HCT116 (cell line): ENCODE results near the gene TTC24. TPM values are rescaled to one million over a fixed set of nuclear protein-coding genes. Genes with fewer than 3 reads are reported as not detected.
A peak's percentile ranks its signal among the peaks of the same experiment; 100 is the strongest.

Experiments used
- ATAC-seq: fragments of 200-7000 bp; cut with Tn5 transposase; 2 replicates; pipeline ENCODE4 v1.9.1; 2020; ENCODE audit warnings: mild to moderate bottlenecking, moderate library complexity
- BruUV-seq: library from RNA; stranded (reverse); fragments of 400-500 nt; replicated peaks from 2 replicates; lab custom pipeline; 2021; lab: Mats Ljungman, UMichigan
- CTCF ChIA-PET: fragments of 300-600 bp; sonication (Branson Sonifier 250); formaldehyde crosslinking; loops from one replicate; lab custom pipeline; 2021; ENCODE audit warnings: antibody characterized with exemption; lab: Charles Lee
- POLR2A ChIA-PET: fragments of 300-600, 350-600 bp; sonication (Branson Sonifier 250); formaldehyde crosslinking; loops from one replicate; lab custom pipeline; 2021; ENCODE audit warnings: antibody characterized with exemption; lab: Charles Lee
- RAD21 ChIA-PET, 2 experiments: fragments of 300-600 bp; sonication (Branson Sonifier 250); formaldehyde crosslinking; loops; one replicate each; lab custom pipeline; 2023; ENCODE audit warnings: low total read pairs in 2 of 2; ENCODE audit not compliant: uncharacterized antibody in 2 of 2, unreplicated experiment in 2 of 2, low non-redundant PET in 1 of 2; lab: Charles Lee
- DNase-seq: peaks from one replicate; pipeline ENCODE4 v3.0.0-alpha.2; 2010; ENCODE audit warnings: low read depth, low spot score
- H2AFZ ChIP-seq: fragments of 200-600 bp; shearing (Covaris generic), sonication (generic); 2 replicates; pipeline ENCODE4 v1.6.1; 2017; ENCODE audit warnings: low read depth, mixed run types, mixed read lengths, antibody characterized with exemption, low read length; ENCODE audit not compliant: poor library complexity, severe bottlenecking
- H3K27ac ChIP-seq: 2 replicates; pipeline ENCODE4 v1.5.1; 2012; ENCODE audit warnings: low read depth, low read length
- H3K27me3 ChIP-seq: fragments of 200-600 bp; sonication (generic); 2 replicates; pipeline ENCODE4 v1.6.1; 2016; ENCODE audit warnings: mixed run types, low read length, mixed read lengths; ENCODE audit not compliant: insufficient read depth
- H3K36me3 ChIP-seq, 2 experiments: fragments of 200-500 bp in 1 of 2; fragments of 200-600 bp in 1 of 2; sonication (Bioruptor generic) in 1 of 2; sonication (generic) in 1 of 2; 2 replicates each; pipeline versions ENCODE4 v1.5.1 to v1.6.1; 2014 to 2016; ENCODE audit warnings: low read length in 2 of 2, inconsistent platforms in 1 of 2, mixed read lengths in 1 of 2, mixed run types in 1 of 2; ENCODE audit not compliant: insufficient read depth in 2 of 2, control insufficient read depth in 1 of 2
- H3K4me1 ChIP-seq, 2 experiments: fragments of 200-600 bp in 1 of 2; sonication (generic) in 1 of 2; 2 replicates each; pipeline versions ENCODE4 v1.5.1 to v1.6.1; 2012 to 2017; ENCODE audit warnings: low read length in 2 of 2, inconsistent platforms in 1 of 2, mild to moderate bottlenecking in 1 of 2, mixed read lengths in 1 of 2, mixed run types in 1 of 2, moderate library complexity in 1 of 2; ENCODE audit not compliant: insufficient read depth in 2 of 2, control insufficient read depth in 1 of 2
- H3K4me2 ChIP-seq: fragments of 200-600 bp; sonication (generic); 2 replicates; pipeline ENCODE4 v1.6.1; 2017; ENCODE audit warnings: mixed run types, low read length, mixed read lengths
- H3K4me3 ChIP-seq, 2 experiments: fragments of 200-600 bp in 1 of 2; sonication (generic) in 1 of 2; replicated peaks in 1 of 2; 2 replicates each; pipeline ENCODE4 v1.5.1; 2011 to 2016; ENCODE audit warnings: low read length in 2 of 2, control low read depth in 1 of 2, low read depth in 1 of 2, mild to moderate bottlenecking in 1 of 2, mixed read lengths in 1 of 2, mixed run types in 1 of 2
- H3K79me2 ChIP-seq: fragments of 200-600 bp; sonication (generic); 2 replicates; pipeline ENCODE4 v1.6.1; 2017; ENCODE audit warnings: mild to moderate bottlenecking, mixed run types, low read length, moderate library complexity, mixed read lengths; ENCODE audit not compliant: insufficient read depth
- H3K9ac ChIP-seq: fragments of 200-600 bp; sonication (generic); 2 replicates; pipeline ENCODE4 v1.6.1; 2016; ENCODE audit warnings: low read length, mixed read lengths
- H3K9me2 ChIP-seq: fragments of 200-600 bp; sonication (generic), shearing (Covaris generic); 2 replicates; pipeline ENCODE4 v1.6.1; 2017; ENCODE audit warnings: mixed run types, mild to moderate bottlenecking, moderate library complexity; ENCODE audit not compliant: insufficient read depth
- H3K9me3 ChIP-seq, 2 experiments: fragments of 200-500 bp in 1 of 2; fragments of 200-600 bp in 1 of 2; sonication (Bioruptor generic) in 1 of 2; sonication (generic) in 1 of 2; 2 replicates each; pipeline ENCODE4 v1.6.1; 2014 to 2017; ENCODE audit warnings: low read length in 2 of 2, mixed read lengths in 2 of 2, inconsistent platforms in 1 of 2, low read depth in 1 of 2, mild to moderate bottlenecking in 1 of 2, mixed run types in 1 of 2, moderate library complexity in 1 of 2; ENCODE audit not compliant: control insufficient read depth in 1 of 2, insufficient read depth in 1 of 2
- H4K20me1 ChIP-seq: fragments of 200-600 bp; sonication (generic), shearing (Covaris generic); 2 replicates; pipeline ENCODE4 v1.6.1; 2017; ENCODE audit warnings: mixed run types, mild to moderate bottlenecking, moderate library complexity; ENCODE audit not compliant: insufficient read depth
- CBX3 ChIP-seq: IDR thresholded peaks from 2 replicates; pipeline ENCODE4 v1.6.1; 2012; ENCODE audit warnings: low read depth
- CEBPB ChIP-seq: IDR thresholded peaks from 2 replicates; pipeline ENCODE4 v1.6.1; 2012; ENCODE audit warnings: low read depth
- CTCF ChIP-seq, 3 experiments: fragments of 200-600 bp in 1 of 3; sonication (generic) in 1 of 3; IDR thresholded peaks in 2 of 3; conservative IDR thresholded peaks in 1 of 3; 2 replicates each; pipeline ENCODE4 v1.5.1; 2012 to 2017; ENCODE audit warnings: low read depth in 2 of 3, low read length in 2 of 3, antibody characterized with exemption in 1 of 3, borderline replicate concordance in 1 of 3, control low read depth in 1 of 3, mild to moderate bottlenecking in 1 of 3, mixed read lengths in 1 of 3, mixed run types in 1 of 3, moderate library complexity in 1 of 3; ENCODE audit not compliant: insufficient read depth in 1 of 3
- ELF1 ChIP-seq: IDR thresholded peaks from 2 replicates; pipeline ENCODE4 v1.6.1; 2012; ENCODE audit warnings: low read depth, borderline replicate concordance
- JUND ChIP-seq: IDR thresholded peaks from 2 replicates; pipeline ENCODE4 v1.6.1; 2012
- MAX ChIP-seq: IDR thresholded peaks from 2 replicates; pipeline ENCODE4 v1.6.1; 2012
- POLR2A ChIP-seq: IDR thresholded peaks from 2 replicates; pipeline ENCODE4 v1.7.0; 2011; ENCODE audit warnings: borderline replicate concordance; ENCODE audit not compliant: insufficient read depth, insufficient read length; ENCODE audit errors: extremely low read depth
- POLR2AphosphoS5 ChIP-seq: IDR thresholded peaks from 2 replicates; pipeline ENCODE4 v1.6.1; 2011; ENCODE audit warnings: mild to moderate bottlenecking, low read depth, low read length, moderate library complexity
- RAD21 ChIP-seq: IDR thresholded peaks from 2 replicates; pipeline ENCODE4 v1.6.1; 2012; ENCODE audit warnings: low read depth, mild to moderate bottlenecking
- SIN3A ChIP-seq: IDR thresholded peaks from 2 replicates; pipeline ENCODE4 v1.6.1; 2012; ENCODE audit warnings: low read depth
- SP1 ChIP-seq: IDR thresholded peaks from 2 replicates; pipeline ENCODE4 v1.6.1; 2012; ENCODE audit warnings: low read depth
- SRF ChIP-seq: IDR thresholded peaks from 2 replicates; pipeline ENCODE4 v1.6.1; 2012; ENCODE audit warnings: low read depth
- TCF7L2 ChIP-seq: IDR thresholded peaks from 2 replicates; pipeline ENCODE4 v1.7.0; 2011; ENCODE audit warnings: borderline replicate concordance, inconsistent platforms; ENCODE audit not compliant: insufficient read depth, insufficient read length; ENCODE audit errors: extremely low read depth
- ZBTB33 ChIP-seq: IDR thresholded peaks from 2 replicates; pipeline ENCODE4 v1.6.1; 2011; ENCODE audit warnings: mild to moderate bottlenecking, low read length, moderate library complexity; ENCODE audit not compliant: insufficient replicate concordance; ENCODE audit errors: extremely low read depth
- ZFX ChIP-seq: fragments of 450-650 bp; IDR thresholded peaks from 2 replicates; pipeline ENCODE4 v1.6.1; 2017
- intact Hi-C: fragments of 100-400 bp; cut with micrococcal nuclease; formaldehyde crosslinking; loops from 2 replicates; pipeline ENCODE4 v1.10.0; 2022
- total RNA-seq: library from RNA; stranded (reverse); gene quantifications from one replicate; pipeline ENCODE4 v1.2.1, GENCODE V29; 2021; ENCODE audit not compliant: unreplicated experiment

TTC24 gene
- total RNA-seq, 1 experiment from 2014 or later: not detected

GRCh38 chr1:156592910-156593660, 13.6 kb downstream of the TTC24 start:
- Histone ChIP-seq H3K4me1 (peaks cover 4 to 19% of the 10 kb centered on the region in 2 experiments; a peak in 2 of 4 replicates), H2AFZ (no peak overlapping the region), H3K27me3 (no peaks in the 10 kb centered on the region), H4K20me1 (no peaks in the 10 kb centered on the region), H3K27ac (peak overlapping the region; percentile 89), H3K79me2 (peaks cover 32% of the 10 kb centered on the region; the same call in 1 of the 2 replicates)
- CTCF ChIA-PET: interaction anchor here (1.3 to 2.3 kb wide), 4 partner anchors 9 to 96 kb away, joined by 4 to 12 read pairs (median 6); partner anchors contain the start of gene GPATCH4
- ATAC-seq: no peak
- POLR2A ChIA-PET: interaction anchor here (1.1 kb wide), 2 partner anchors 68 to 91 kb away, joined by 3 read pairs; no protein-coding TSS in a partner anchor
- BruUV-seq: no TSS peak
- TF ChIP-seq MAX: no peak
- TF ChIP-seq POLR2AphosphoS5: peak; percentile 1; the same call in 1 of the 2 replicates
- TF ChIP-seq, all 23 proteins: peak for 1
- H3K9me2 ChIP-seq: no peaks in the 10 kb centered on the region
- H3K36me3 ChIP-seq: peaks cover 28 to 49% of the 10 kb centered on the region in 2 experiments; a peak in 3 of 4 replicates
- no peak for DNase-seq
- peak overlapping the region; percentile 60 to 95 for H3K4me3 ChIP-seq
- peak overlapping the region; percentile 84 for H3K4me2 ChIP-seq
- intact Hi-C loops: no loop called here
- RAD21 ChIA-PET: interaction anchor here in 1 of 2 experiments (0.7 kb wide), 1 partner anchor 300 kb away, joined by 3 read pairs; no protein-coding TSS in a partner anchor
- H3K9me3 ChIP-seq: no peaks in the 10 kb centered on the region
- H3K9ac ChIP-seq: peak overlapping the region; percentile 97

GRCh38 chr1:156593661-156593989, 14.1 kb downstream of the TTC24 start:
- no peaks in the 10 kb centered on the region for H3K9me3 ChIP-seq
- no peak overlapping the region for H3K9ac ChIP-seq
- intact Hi-C loops: no loop called here
- POLR2A ChIA-PET: interaction anchor here (1.1 kb wide), 2 partner anchors 68 to 92 kb away, joined by 3 read pairs; no protein-coding TSS in a partner anchor
- ATAC-seq (no peak), DNase-seq (no peak)
- H3K9me2 ChIP-seq: no peaks in the 10 kb centered on the region
- peaks cover 4 to 19% of the 10 kb centered on the region in 2 experiments; a peak in 2 of 4 replicates for H3K4me1 ChIP-seq
- H2AFZ ChIP-seq: no peak overlapping the region
- BruUV-seq: no TSS peak
- H3K27me3 ChIP-seq: no peaks in the 10 kb centered on the region
- RAD21 ChIA-PET: no interaction called here
- H3K79me2 ChIP-seq: peaks cover 38% of the 10 kb centered on the region
- H3K27ac ChIP-seq: 0 out of 2 replicates have a peak overlapping the region, but pooled peaks have one; percentile 89
- TF ChIP-seq ZBTB33 (no peak), CEBPB (no peak), RAD21 (no peak), CTCF (IDR thresholded peaks at IDR 0.05 in 2 of 3, conservative IDR thresholded peaks at IDR 0.05 in 1 of 3; ENCODE audit: borderline replicate concordance in 1 of 3, insufficient read depth in 1 of 3, low read depth in 2 of 3, low read length in 2 of 3) (no peak), TCF7L2 (no peak), ELF1 (no peak), POLR2A (no peak), ZFX (no peak), SRF (no peak), SIN3A (no peak), JUND (no peak), CBX3 (no peak), SP1 (no peak)
- no peaks in the 10 kb centered on the region for H4K20me1 ChIP-seq
- peaks cover 29 to 55% of the 10 kb centered on the region in 2 experiments; a peak in 3 of 4 replicates for H3K36me3 ChIP-seq
- no peak overlapping the region for H3K4me2 ChIP-seq
- CTCF ChIA-PET: interaction anchor here (1.3 to 1.8 kb wide), 2 partner anchors 8 to 14 kb away, joined by 4 to 7 read pairs; partner anchors contain the start of gene GPATCH4
- no peak overlapping the region for H3K4me3 ChIP-seq
